KMS-11 (cell line): ENCODE results near the gene NXPH3.

ENCODE experiments used
- H2AFZ ChIP-seq: fragments of 200-600 bp; sonication (generic); 2 replicates; pipeline ENCODE4 v1.6.1; 2016; ENCODE audit warnings: antibody characterized with exemption, mixed run types, low read depth
- H3K27ac ChIP-seq: fragments of 200-600 bp; sonication (generic); 2 replicates; pipeline ENCODE4 v1.6.1; 2016; ENCODE audit warnings: mild to moderate bottlenecking, mixed run types
- H3K27me3 ChIP-seq: fragments of 200-600 bp; sonication (generic); 2 replicates; pipeline ENCODE4 v1.6.1; 2017; ENCODE audit warnings: mild to moderate bottlenecking, low read depth, mixed run types, moderate library complexity; ENCODE audit not compliant: insufficient read depth
- H3K36me3 ChIP-seq: fragments of 200-600 bp; sonication (generic); 2 replicates; pipeline ENCODE4 v1.6.1; 2017; ENCODE audit warnings: mild to moderate bottlenecking, mixed run types; ENCODE audit not compliant: insufficient read depth
- H3K4me1 ChIP-seq: fragments of 200-600 bp; sonication (generic); 2 replicates; pipeline ENCODE4 v1.6.1; 2016; ENCODE audit warnings: mild to moderate bottlenecking, low read depth, mixed run types; ENCODE audit not compliant: poor library complexity, severe bottlenecking
- H3K4me2 ChIP-seq: fragments of 200-600 bp; sonication (generic); 2 replicates; pipeline ENCODE4 v1.7.0; 2016; ENCODE audit warnings: mild to moderate bottlenecking, mixed run types
- H3K4me3 ChIP-seq: fragments of 200-600 bp; sonication (generic); IDR thresholded peaks from 2 replicates; pipeline ENCODE4 v1.6.1; 2017; ENCODE audit warnings: low read depth, low read length, mixed read lengths; ENCODE audit not compliant: insufficient read depth
- H3K79me2 ChIP-seq: fragments of 200-600 bp; sonication (generic); 2 replicates; pipeline ENCODE4 v1.6.1; 2016; ENCODE audit warnings: low read depth, mixed run types; ENCODE audit not compliant: insufficient read depth
- H3K9ac ChIP-seq: fragments of 200-600 bp; sonication (generic); 2 replicates; pipeline ENCODE4 v1.6.1; 2016; ENCODE audit warnings: mild to moderate bottlenecking, mixed run types
- H4K20me1 ChIP-seq: fragments of 200-600 bp; sonication (generic); 2 replicates; pipeline ENCODE4 v1.6.1; 2016; ENCODE audit warnings: mild to moderate bottlenecking, mixed run types; ENCODE audit not compliant: insufficient read depth
- CTCF ChIP-seq: fragments of 200-600 bp; sonication (generic); conservative IDR thresholded peaks from 2 replicates; pipeline ENCODE4 v1.6.1; 2017; ENCODE audit warnings: low read depth, mild to moderate bottlenecking, antibody characterized with exemption, low read length, moderate library complexity, mixed read lengths

NXPH3 gene

GRCh38 chr17:49603238-49603637 is 27.6 kb downstream of the NXPH3 start:
- Histone ChIP-seq H3K79me2 (no peaks in the 10 kb centered on the region), H3K27me3 (no peaks in the 10 kb centered on the region), H3K4me1 (no peaks in the 10 kb centered on the region), H4K20me1 (no peaks in the 10 kb centered on the region), H2AFZ (no peak overlapping the region), H3K4me3 (no peak overlapping the region), H3K4me2 (no peak overlapping the region), H3K36me3 (no peaks in the 10 kb centered on the region), H3K9ac (no peak overlapping the region), H3K27ac (no peak overlapping the region)
- no peak for TF ChIP-seq CTCF

DNA sequence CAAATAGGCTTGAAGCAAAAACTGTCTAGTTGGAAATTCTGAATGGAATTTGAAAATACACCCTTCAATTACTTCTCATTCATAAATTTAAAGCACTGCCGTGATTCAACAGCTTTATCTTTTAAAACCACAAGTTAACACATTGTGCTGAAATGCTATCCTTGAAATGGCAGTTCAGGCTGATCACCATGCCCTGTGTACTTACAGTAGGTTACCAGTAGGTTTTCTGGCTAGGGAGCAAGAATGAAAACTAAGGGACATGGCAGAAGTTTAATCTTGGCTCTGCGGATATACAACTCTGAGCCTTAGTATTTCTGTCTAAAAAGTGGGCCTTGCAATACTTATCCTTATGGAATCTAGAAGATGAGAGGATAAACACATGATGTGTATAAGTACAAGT is 28.0 kb downstream of the NXPH3 start:
- no peaks in the 10 kb centered on the region for H4K20me1 ChIP-seq
- H3K27me3 ChIP-seq: no peaks in the 10 kb centered on the region
- H3K4me2 ChIP-seq: no peak overlapping the region
- no peaks in the 10 kb centered on the region for H3K36me3 ChIP-seq
- no peak overlapping the region for H3K4me3 ChIP-seq
- no peak overlapping the region for H3K27ac ChIP-seq
- no peaks in the 10 kb centered on the region for H3K4me1 ChIP-seq
- H2AFZ ChIP-seq: no peak overlapping the region
- H3K79me2 ChIP-seq: no peaks in the 10 kb centered on the region
- H3K9ac ChIP-seq: no peak overlapping the region
- no peak for TF ChIP-seq CTCF

DNA sequence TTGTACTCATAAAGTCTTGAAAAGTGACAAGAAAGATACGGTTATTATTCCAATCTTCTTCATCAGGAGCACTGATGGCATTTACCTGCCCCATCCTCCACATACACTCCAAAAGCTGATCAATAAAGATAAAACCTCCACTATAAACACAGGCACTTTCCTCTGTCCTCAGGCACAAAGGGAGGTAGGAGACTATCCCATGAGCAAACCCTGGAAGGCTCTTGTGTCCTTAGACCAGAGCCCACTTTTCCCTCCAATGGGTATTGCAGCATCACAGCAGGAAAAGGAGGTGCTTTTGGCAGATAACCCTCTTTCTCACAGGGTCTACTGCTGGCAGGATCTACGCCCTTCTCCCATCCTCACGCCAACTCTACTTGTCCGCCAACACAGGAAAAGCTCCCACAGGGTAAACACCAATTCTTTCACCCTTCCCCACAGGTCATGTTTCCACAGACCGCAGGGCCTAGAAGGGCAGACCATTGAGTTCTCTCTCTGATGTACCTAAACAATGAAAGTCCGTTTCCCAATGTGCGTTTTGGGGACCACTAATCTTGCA is 28.7 kb downstream of the NXPH3 start:
- H2AFZ ChIP-seq: no peak overlapping the region
- no peak overlapping the region for H3K4me3 ChIP-seq
- H3K4me1 ChIP-seq: no peaks in the 10 kb centered on the region
- no peak for TF ChIP-seq CTCF
- no peak overlapping the region for H3K9ac ChIP-seq
- H3K4me2 ChIP-seq: no peak overlapping the region
- H4K20me1 ChIP-seq: no peaks in the 10 kb centered on the region
- no peaks in the 10 kb centered on the region for H3K27me3 ChIP-seq
- no peak overlapping the region for H3K27ac ChIP-seq
- no peaks in the 10 kb centered on the region for H3K79me2 ChIP-seq
- peaks cover 2% of the 10 kb centered on the region; the same call in 1 of the 2 replicates for H3K36me3 ChIP-seq

DNA sequence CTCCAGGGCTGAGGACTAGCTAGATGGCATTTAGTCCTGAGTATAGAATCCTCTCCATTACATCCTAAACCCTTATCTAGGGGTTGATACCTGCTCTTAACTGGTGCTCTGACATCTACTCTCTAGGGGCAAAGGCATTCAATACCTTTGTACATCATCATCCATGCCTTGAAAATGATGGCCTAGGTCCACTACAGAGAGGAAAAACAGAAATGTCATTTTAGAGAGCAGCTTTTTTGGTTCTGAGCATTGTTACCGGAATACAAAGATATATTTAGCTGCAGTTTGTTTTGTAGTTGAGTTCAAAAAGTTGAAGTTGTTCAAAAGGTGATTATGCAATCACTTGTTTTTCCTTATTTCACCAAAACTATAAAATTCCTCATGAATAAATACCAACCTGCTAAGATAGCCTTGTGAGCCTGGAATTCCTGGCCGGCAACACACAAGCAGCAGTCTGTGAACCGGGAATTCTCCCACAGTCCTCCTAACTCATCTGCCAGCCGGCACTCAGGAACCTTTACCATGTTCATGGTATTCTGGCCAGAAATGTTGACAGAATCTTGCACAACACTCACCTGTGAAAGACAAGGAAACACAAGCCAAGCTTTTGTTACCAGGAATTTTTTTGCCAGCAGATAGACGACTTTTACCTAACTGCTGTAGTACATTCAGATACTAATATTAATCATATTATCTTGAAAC is 35.4 kb downstream of the NXPH3 start:
- no peaks in the 10 kb centered on the region for H4K20me1 ChIP-seq
- no peak overlapping the region for H2AFZ ChIP-seq
- peaks cover 29% of the 10 kb centered on the region for H3K4me1 ChIP-seq
- no peak overlapping the region for H3K4me3 ChIP-seq
- H3K36me3 ChIP-seq: peaks cover 5% of the 10 kb centered on the region; the same call in 1 of the 2 replicates
- H3K79me2 ChIP-seq: 0 out of 2 replicates have a peak, but pooled peaks cover 5% of the 10 kb centered on the region
- no peaks in the 10 kb centered on the region for H3K27me3 ChIP-seq
- no peak overlapping the region for H3K27ac ChIP-seq
- TF ChIP-seq CTCF: no peak
- no peak overlapping the region for H3K9ac ChIP-seq
- no peak overlapping the region for H3K4me2 ChIP-seq
